IgD-negative memory B cell (primary cell): ENCODE measurements around the gene CDK11B. TPM values are rescaled to one million over a fixed set of nuclear protein-coding genes. Genes with fewer than 3 reads are reported as not detected.

Source experiments
- H3K27ac Mint-ChIP-seq, 3 donors: one replicate each; pipeline ENCODE4 v1.8.0; 2020 to 2022; ENCODE audit warnings: mild to moderate bottlenecking in 3 of 3, mixed read lengths in 3 of 3, moderate library complexity in 1 of 3
- H3K27me3 Mint-ChIP-seq: one replicate; pipeline ENCODE4 v1.8.0; 2021; ENCODE audit warnings: mixed read lengths
- H3K36me3 Mint-ChIP-seq: one replicate; pipeline ENCODE4 v1.8.0; 2020; ENCODE audit warnings: mild to moderate bottlenecking, mixed read lengths
- H3K4me1 Mint-ChIP-seq, 3 donors: one replicate each; pipeline ENCODE4 v1.8.0; 2020 to 2022; ENCODE audit warnings: mixed read lengths in 3 of 3, mild to moderate bottlenecking in 1 of 3
- H3K4me3 Mint-ChIP-seq, 4 donors: one replicate each; pipeline ENCODE4 v1.8.0; 2020 to 2022; ENCODE audit warnings: mild to moderate bottlenecking in 4 of 4, mixed read lengths in 4 of 4, moderate library complexity in 3 of 4
- H3K9me3 Mint-ChIP-seq, 3 donors: one replicate each; pipeline ENCODE4 v1.8.0; 2020 to 2021; ENCODE audit warnings: mixed read lengths in 3 of 3, mild to moderate bottlenecking in 1 of 3
- polyA plus RNA-seq: library from polyadenylated mRNA; unstranded; fragments of 300-500 nt; fragmentation: Illumina TruSeq; gene quantifications from one replicate; pipeline ENCODE4 v1.2.3, GENCODE V29; 2021

The CDK11B gene
- polyA plus RNA-seq, 1 donor from 2014 or later, result 19.9 TPM

DNA sequence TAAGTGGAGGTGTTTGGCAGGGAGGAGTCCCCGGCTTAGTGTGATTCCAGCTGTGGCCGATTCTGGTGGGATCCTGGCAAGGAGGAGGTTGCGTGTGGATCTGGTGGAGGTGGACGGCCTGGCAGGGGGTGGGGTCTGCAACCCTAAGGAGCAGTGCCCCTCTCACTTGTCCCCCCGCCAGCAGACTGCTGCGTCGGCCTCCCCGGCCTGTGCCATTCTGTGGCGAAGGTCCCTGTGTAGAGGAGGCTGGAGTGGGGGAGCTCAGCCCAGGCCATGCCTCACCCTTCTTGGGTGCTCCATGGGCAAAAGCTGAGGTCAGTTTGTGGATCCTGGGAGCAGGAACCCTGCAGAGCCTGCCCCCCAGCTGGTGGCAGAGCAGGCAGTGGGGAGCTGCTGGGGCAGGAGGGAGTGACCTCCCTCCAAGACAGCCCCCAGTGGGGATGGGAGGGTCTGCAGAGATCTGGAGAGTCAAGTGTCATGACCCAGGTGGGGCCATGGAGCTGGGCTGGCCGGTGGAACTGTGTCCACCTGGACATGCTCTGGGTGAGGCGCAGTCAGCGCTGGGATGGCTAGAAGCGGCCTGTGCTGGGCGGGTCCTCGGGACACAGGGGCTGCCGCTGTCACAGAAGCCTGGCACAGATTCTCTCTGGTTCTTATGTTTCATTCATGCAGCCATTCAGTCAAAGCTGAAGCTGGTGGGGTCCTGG lies 38.2 kb downstream of the CDK11B start:
- H3K9me3 Mint-ChIP-seq, result no peaks in the 10 kb centered on the region
- peak overlapping the region in 1 of 3 donors; percentile 70 for H3K27ac Mint-ChIP-seq
- H3K4me1 Mint-ChIP-seq, result peaks cover 0 to 6% (median 2%) of the 10 kb centered on the region in 3 donors
- peak overlapping the region in 1 of 4 donors; percentile 53 for H3K4me3 Mint-ChIP-seq
- H3K27me3 Mint-ChIP-seq, result no peaks in the 10 kb centered on the region
- no peaks in the 10 kb centered on the region for H3K36me3 Mint-ChIP-seq

DNA sequence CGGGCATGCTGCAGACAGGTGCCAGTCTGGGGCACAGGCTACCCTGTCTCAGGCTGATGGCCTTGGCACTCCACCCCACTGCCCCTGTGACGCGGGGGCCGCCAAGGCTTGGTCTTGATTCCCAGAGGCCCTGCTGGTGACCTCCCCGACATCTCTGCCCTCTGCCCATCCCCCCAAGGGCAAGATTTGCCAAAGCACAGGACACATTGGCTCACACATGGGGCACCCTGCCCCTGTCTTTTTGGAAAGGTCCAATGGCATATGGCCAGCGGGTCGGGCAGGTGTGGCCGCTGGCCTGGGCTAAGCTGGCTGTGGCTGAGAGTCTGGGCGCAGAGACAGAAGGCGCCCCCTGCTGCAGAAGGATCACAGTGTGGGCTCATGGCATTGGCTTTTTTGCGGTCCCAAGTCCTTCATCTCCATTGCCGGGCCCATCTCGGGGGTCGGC lies 38.9 kb downstream of the CDK11B start:
- H3K4me3 Mint-ChIP-seq, result peak overlapping the region in 1 of 4 donors; percentile 53
- H3K36me3 Mint-ChIP-seq, result no peaks in the 10 kb centered on the region
- H3K4me1 Mint-ChIP-seq, result peaks cover 2 to 6% (median 3%) of the 10 kb centered on the region in 3 donors
- peak overlapping the region in 1 of 3 donors; percentile 70 for H3K27ac Mint-ChIP-seq
- no peaks in the 10 kb centered on the region for H3K27me3 Mint-ChIP-seq
- H3K9me3 Mint-ChIP-seq, result no peaks in the 10 kb centered on the region

DNA sequence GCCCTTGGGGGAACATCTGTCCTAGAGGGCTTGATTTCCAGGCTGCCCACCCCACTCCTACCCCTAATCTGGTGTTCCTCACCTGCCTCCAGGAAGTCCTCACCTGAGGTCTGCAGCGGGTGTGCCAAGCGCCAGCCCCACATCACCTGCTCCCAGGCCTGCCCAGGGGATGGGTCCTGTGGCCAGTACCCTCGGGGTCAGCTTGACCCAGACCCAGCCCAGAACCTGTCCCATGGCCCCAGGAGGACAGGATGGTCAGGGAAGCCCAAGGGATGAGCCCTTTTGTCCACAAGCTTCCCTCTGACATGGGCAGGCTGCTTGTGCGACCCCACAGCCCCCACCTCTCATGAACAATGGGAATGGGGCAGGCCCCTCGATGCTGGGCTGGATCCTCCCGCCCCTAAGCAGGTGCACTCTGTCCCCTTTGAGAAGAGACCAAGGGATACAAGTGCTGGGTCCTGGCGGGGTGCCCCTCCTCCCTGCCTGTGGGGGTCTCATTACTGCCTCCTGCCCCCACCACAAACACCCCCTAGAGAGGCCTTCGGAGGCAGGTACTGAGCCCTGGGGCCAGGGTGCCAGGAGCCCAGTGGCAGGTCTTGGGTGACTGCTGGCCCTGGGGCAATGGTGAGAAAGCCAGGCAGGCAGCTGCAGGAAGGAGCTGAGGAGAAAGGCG lies 40.3 kb downstream of the CDK11B start:
- Mint-ChIP-seq H3K27me3 (no peaks in the 10 kb centered on the region), H3K27ac (peak overlapping the region in 2 of 3 donors; percentile 19 to 71), H3K4me1 (peaks cover 6 to 15% (median 14%) of the 10 kb centered on the region in 3 donors), H3K4me3 (no peak overlapping the region), H3K36me3 (no peaks in the 10 kb centered on the region), H3K9me3 (no peaks in the 10 kb centered on the region)

DNA sequence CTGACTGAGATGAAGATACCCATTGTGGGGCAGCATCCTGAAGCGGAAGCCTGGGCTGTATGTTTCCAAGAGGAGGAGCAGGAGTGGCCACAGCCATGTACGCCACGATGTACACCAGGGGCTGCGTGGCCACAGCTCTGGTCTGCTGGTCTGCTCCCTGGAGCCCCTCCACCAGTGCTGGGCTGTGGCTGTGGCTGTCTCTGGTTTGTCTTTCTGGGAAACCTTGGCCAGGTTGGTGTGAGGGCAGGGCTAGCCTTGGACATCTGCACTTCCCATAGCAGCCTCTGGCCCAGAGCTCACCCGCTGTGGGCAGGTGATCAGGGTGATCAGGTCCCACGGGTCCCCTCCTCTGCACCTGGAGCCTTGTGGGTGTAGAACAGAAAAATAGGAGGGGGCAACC lies 40.9 kb downstream of the CDK11B start:
- Mint-ChIP-seq H3K9me3 (no peaks in the 10 kb centered on the region), H3K4me1 (peaks cover 6 to 15% (median 15%) of the 10 kb centered on the region in 3 donors), H3K27ac (peak overlapping the region in 1 of 3 donors; percentile 94), H3K36me3 (no peaks in the 10 kb centered on the region), H3K4me3 (peak overlapping the region in 3 of 4 donors; percentile 55 to 92 (median 82)), H3K27me3 (no peaks in the 10 kb centered on the region)

DNA sequence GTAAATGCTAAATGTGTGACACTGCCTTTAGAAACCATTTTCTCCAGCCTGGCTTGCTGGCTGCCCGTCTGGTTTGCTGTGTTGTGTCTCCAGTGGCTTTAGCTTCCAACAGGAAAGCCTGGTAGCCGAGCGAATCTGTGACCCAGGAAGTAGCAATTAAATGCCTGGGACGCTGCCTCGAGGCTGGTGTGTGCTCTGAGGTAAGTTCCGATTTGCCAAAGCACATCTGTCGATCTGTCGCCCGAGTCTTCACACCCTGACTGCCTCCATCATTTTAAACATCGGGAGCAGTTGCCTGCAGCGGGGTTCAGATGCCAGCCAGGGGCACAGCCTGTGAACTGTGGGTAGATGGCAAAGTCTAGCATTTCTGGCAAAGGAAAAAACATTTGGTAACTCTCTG lies 41.3 kb downstream of the CDK11B start:
- H3K27ac Mint-ChIP-seq, result peak overlapping the region in 2 of 3 donors; percentile 90 to 94
- H3K9me3 Mint-ChIP-seq, result no peaks in the 10 kb centered on the region
- H3K36me3 Mint-ChIP-seq, result no peaks in the 10 kb centered on the region
- peak overlapping the region; percentile 81 to 92 (median 82) for H3K4me3 Mint-ChIP-seq
- no peaks in the 10 kb centered on the region for H3K27me3 Mint-ChIP-seq
- H3K4me1 Mint-ChIP-seq, result peaks cover 3 to 15% (median 14%) of the 10 kb centered on the region in 3 donors

DNA sequence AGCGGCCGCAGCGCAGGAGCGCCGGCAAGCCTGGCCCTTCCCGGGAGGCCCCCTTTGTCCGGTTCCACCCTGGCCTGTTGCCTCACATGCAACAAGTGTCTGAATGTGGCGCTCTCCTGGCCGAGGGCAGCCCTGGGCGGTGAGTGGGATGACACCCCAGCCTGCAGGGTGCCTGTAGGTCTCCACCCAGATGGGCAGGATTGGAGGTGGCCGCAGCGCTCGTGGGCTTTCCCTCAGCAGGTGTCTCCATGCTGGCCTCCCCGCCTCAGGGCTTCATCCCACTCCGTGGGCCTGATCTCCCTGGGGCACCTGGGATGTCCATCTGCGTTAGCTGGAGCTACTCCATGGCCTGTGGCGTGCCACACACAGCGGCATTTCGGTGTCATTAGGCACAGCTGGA lies 42.0 kb downstream of the CDK11B start:
- H3K36me3 Mint-ChIP-seq, result no peaks in the 10 kb centered on the region
- peak overlapping the region in 2 of 3 donors; percentile 90 to 94 for H3K27ac Mint-ChIP-seq
- no peaks in the 10 kb centered on the region for H3K27me3 Mint-ChIP-seq
- H3K9me3 Mint-ChIP-seq, result no peaks in the 10 kb centered on the region
- peak overlapping the region; percentile 81 to 92 (median 82) for H3K4me3 Mint-ChIP-seq
- H3K4me1 Mint-ChIP-seq, result peaks cover 7 to 16% (median 15%) of the 10 kb centered on the region in 3 donors

DNA sequence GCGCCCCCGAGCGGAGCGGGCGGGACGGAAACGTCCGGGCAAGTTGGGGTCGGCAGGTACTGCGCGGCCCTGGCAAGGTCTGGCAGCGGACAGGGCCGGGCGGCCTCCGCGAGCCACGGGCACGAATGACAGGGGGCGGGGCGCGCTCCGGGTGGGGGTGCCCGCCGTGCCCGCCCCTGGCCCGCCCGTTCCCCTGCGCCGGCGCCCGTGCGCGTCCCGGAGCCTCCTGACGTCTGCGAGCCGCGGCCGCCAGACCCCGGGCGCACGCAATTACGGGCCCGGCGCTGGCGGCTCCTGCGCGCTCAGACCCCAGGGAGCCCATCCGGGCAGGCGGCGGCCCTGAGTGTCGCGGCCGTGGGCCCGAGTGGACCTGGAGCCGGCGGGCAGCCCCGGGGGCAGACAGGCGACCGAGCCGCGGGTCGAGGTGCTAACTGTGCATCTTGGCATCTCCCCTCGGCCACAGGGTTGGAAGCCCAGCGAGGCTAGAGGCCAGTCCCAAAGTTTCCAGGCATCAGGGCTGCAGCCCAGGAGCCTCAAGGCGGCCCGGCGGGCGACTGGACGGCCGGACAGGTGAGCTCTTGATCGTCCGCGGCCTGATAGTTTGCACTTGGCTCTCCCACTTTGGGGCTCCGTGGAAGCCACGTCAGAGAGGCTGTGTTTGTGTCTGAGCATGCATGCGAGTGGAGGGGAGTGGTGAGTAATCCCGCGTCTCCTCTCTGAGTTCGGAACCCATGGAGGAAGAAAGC lies 42.6 kb downstream of the CDK11B start:
- Mint-ChIP-seq H3K27ac (peak overlapping the region in 1 of 3 donors; percentile 94), H3K27me3 (no peaks in the 10 kb centered on the region), H3K4me3 (peak overlapping the region; percentile 81 to 92 (median 82)), H3K36me3 (peaks cover under 1% of the 10 kb centered on the region), H3K9me3 (no peaks in the 10 kb centered on the region), H3K4me1 (peaks cover 7 to 16% (median 15%) of the 10 kb centered on the region in 3 donors)

DNA sequence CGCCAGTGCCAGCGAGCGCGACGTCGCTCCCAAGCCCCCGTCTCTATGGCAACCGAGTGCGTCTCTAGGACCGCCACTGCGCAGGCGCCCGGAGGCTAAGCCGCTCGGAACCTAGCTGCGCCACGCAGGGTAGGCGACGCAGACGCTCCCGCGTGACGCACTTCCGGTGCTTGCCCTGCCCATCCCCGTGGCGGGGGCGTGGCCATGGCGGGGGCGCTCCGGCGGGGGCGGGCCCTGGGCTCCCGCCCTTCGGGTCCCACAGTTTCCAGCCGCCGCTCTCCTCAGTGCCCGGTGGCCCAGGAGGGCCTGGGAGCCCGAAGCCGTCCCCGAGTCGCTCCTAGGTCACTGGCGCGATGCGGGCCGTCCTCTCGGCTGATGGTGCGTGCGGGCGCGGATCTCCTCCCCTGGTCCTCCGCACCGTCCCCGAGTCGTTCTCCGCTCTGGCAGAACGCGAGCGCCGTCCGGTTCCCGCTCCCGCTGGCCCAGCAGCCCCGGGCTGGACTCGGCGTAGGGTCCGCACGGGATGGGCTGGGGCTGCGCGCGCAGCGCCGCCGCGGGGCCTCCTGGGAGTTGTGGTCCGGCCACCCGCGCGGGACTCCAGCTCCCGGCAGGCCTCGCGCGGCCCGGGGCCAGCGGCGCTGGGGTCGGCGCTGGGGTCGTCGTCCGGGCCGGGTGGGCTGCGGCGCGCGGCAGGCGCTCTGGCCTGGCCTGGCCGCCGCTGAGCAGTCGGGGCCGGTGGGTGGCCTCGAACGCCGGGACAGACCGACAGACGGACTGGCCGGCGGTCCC lies 43.4 kb downstream of the CDK11B start, which contains the start of gene MIB2:
Gene MIB2, plus strand, starts transcription at position 245 of the 789 bp plus-strand sequence. CDS start 7,953 bp downstream, outside the sequence.
- peak within 1 kb of the TSS; percentile 96 to 100 (median 97) for H3K27ac Mint-ChIP-seq
- peak within 1 kb of the TSS; percentile 90 to 99 (median 96) for H3K4me3 Mint-ChIP-seq

DNA sequence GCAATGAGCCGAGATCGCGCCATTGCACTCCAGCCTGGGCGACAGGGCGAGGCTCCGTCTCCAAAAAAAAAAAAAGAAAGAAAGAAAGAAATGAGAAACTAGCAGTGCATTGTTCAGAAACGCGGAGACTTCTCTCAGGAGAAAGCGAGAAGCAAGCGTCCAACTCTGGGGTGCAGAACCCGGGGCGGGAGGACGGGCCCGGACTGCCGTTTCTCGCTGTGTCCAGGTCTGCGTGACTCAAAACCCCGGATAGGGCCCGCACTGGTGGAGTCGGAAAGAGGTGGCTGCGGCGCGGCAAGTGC lies 43.9 kb downstream of the CDK11B start:
- Mint-ChIP-seq H3K4me3 (peak overlapping the region; percentile 90 to 99 (median 96)), H3K27ac (peak overlapping the region; percentile 96 to 100 (median 97)), H3K9me3 (no peaks in the 10 kb centered on the region), H3K4me1 (peaks cover 8 to 19% (median 16%) of the 10 kb centered on the region in 3 donors), H3K36me3 (peaks cover 2% of the 10 kb centered on the region), H3K27me3 (no peaks in the 10 kb centered on the region)

More for the DNA sequence above, 43.4 kb downstream of the CDK11B start, which contains the start of gene MIB2:
- Mint-ChIP-seq H3K36me3 (peaks cover 2% of the 10 kb centered on the region), H3K9me3 (no peaks in the 10 kb centered on the region), H3K27me3 (no peaks in the 10 kb centered on the region), H3K4me1 (peaks cover 8 to 19% (median 16%) of the 10 kb centered on the region in 3 donors)

DNA sequence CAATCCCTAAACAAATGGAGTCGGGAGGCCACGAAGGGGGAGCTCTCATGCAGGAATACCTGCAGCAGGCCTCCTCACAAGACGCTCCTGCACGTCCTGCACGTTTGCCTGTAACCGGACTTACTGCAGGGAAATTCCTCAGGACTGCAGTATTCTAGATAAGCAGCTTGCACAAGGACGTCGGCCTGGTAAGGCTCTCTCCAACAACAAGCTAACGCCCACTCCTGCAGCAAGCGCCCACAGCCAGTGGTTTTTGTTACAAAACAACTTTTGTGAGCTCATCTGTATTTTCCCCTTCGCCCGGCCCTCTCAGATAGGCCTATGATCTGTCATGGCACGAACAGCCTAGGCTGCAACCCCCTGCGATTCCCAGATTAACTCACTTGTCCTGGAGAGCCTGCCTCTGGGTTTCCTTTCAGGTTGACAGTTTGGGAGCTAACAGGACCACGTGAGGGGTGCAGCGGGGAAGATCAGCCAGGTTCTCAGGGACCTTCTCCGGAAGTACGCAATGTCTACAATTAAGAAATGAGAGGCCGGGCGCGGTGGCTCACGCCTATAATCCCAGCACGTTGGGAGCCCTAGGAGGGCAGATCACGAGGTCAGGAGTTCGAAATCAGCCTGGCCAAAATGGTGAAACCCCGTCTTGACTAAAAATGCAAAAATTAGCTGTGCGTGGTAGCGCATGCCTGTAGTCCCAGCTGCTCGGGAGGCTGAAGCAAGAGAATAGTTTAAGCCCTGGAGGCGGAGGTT lies 44.4 kb downstream of the CDK11B start:
- peaks cover 8 to 19% (median 16%) of the 10 kb centered on the region in 3 donors for H3K4me1 Mint-ChIP-seq
- peaks cover 2% of the 10 kb centered on the region for H3K36me3 Mint-ChIP-seq
- H3K27me3 Mint-ChIP-seq, result no peaks in the 10 kb centered on the region
- peak overlapping the region; percentile 96 to 100 (median 97) for H3K27ac Mint-ChIP-seq
- no peaks in the 10 kb centered on the region for H3K9me3 Mint-ChIP-seq
- peak overlapping the region; percentile 90 to 99 (median 96) for H3K4me3 Mint-ChIP-seq

DNA sequence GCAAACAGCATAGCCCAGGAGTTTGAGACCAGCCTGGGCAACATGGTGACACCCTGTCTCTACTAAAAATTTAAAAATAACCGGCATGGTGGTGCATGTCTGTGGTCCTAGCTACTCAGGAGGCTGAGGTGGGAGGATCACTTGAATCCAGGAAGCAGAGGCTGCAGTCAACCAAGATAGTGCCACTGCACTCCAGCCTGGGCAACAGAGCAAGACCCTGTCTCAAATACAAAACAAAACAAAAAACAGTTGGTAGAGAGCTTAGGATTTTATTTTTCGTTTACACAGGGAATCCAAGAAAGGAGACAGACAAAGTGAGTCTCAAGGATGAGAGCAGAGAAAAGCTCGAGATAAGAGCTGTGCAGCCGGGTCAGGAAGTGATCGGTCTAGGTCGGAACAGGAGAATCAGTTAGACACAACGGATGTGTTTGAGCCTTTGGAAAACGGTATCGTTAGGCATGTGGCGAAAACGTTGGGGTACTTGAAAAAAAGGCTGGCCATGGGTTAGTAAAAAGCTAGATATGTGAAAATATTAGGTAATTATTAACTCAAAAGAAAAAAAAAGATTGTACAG lies 45.2 kb downstream of the CDK11B start:
- Mint-ChIP-seq H3K9me3 (no peaks in the 10 kb centered on the region), H3K27me3 (no peaks in the 10 kb centered on the region), H3K4me3 (peak overlapping the region in 2 of 4 donors; percentile 44 to 99), H3K27ac (peak overlapping the region in 2 of 3 donors; percentile 97 to 100), H3K4me1 (peaks cover 8 to 19% (median 16%) of the 10 kb centered on the region in 3 donors), H3K36me3 (peaks cover 2% of the 10 kb centered on the region)

DNA sequence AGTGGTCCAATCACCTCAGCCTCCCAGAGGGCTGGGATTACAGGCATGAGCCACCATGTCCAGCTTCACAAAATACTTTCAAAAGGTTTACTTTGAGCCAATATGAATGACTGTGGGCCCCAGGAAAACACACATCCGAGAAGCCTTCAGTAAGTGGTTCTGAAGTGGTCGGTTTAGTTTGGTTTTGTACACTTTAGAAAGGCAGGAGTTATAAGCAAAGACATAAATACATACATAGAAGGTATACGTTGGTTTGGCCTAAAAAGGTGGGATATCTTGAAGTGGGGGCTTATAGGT lies 46.8 kb downstream of the CDK11B start:
- Mint-ChIP-seq H3K9me3 (no peaks in the 10 kb centered on the region), H3K36me3 (peaks cover 2% of the 10 kb centered on the region), H3K4me3 (peak overlapping the region in 1 of 4 donors; percentile 63), H3K4me1 (peaks cover 15 to 22% (median 17%) of the 10 kb centered on the region in 3 donors), H3K27me3 (no peaks in the 10 kb centered on the region), H3K27ac (peak overlapping the region in 1 of 3 donors; percentile 14)

DNA sequence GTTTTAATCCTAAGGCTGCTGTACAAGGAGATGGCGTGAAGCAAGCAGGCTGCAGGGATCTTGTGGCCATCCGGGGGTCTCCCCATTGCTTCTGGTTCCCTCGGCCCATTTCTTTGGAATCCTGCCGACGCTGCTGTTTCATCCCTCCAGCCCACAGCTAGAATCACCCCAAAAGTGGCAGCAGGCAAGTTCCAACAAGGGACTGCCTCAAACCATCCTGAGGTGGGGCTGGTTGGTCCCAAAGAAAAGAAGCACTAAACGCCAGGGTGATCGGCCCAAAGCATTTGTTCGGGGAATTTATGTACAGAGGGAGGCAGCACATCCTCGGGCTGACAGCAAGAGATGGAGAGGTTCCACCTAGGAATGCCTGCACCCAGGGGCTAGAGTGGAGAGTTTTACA lies 48.0 kb downstream of the CDK11B start:
- Mint-ChIP-seq H3K27ac (no peak overlapping the region), H3K4me1 (peaks cover 18 to 25% (median 20%) of the 10 kb centered on the region in 3 donors), H3K4me3 (peak overlapping the region in 1 of 4 donors; percentile 58)

More for the DNA sequence above, 48.0 kb downstream of the CDK11B start:
- peaks cover 2% of the 10 kb centered on the region for H3K36me3 Mint-ChIP-seq
- no peaks in the 10 kb centered on the region for H3K9me3 Mint-ChIP-seq
- H3K27me3 Mint-ChIP-seq, result no peaks in the 10 kb centered on the region
